Testis (tissue), 2 donors: ENCODE measurements around the gene AOAH.

ENCODE experiments used
- CTCF ChIP-seq, 3 experiments: fragments of 450-650 bp in 2 of 3; fragments of 200-600 bp in 1 of 3; sonication (generic) in 1 of 3; IDR thresholded peaks; one replicate each; pipeline ENCODE4 v1.5.1; 2016 to 2019; ENCODE audit warnings: antibody characterized with exemption in 3 of 3, mild to moderate bottlenecking in 2 of 3, moderate library complexity in 1 of 3
- POLR2A ChIP-seq: fragments of 450-650 bp; IDR thresholded peaks from one replicate; pipeline ENCODE4 v1.6.1; 2017; ENCODE audit warnings: antibody characterized with exemption, mild to moderate bottlenecking, moderate library complexity

- TF ChIP-seq CTCF (IDR thresholded peaks at IDR 0.05), result no peak
- TF ChIP-seq POLR2A, result no peak
Observed at GRCh38 chr7:36521911-36522310, 202.4 kb downstream of the AOAH start.
